ENCODE results near the gene ATP8A1.

DNA sequence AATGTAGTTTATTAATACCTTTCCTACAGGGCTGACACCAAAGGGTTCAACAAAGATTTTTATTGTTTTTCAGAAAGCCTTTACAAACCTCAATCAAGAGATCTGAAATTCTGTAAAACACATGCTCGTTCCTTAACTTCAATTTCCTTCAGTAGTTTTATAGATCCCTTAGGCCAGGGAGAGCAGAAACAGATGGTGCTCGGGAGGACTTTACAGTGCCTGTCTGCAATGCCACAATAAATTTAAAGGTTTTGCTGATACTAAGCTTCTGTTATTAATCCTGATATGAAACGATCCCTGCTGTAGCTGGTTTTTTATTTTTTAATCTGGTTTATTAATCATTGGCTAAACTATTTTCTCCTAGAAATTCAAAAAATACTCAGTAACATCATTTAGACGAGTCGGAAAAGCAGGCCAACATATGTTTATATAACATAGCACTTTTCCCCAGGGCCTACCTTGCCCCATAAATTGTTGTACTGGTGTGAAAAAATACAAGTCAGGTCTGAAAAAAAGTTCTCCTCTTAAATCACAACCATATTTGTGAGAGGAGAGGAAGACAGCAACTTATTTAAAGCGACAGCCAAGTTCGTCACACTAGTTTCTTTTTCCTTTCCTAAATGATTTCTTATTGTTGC is 219.9 kb downstream of the ATP8A1 start:
- TF ChIP-seq CTCF (IDR thresholded peaks at IDR 0.05; ENCODE audit: low read depth, low read length, poor library complexity, severe bottlenecking) (no peak), EZH2phosphoT487 (IDR thresholded peaks at IDR 0.05; ENCODE audit: borderline replicate concordance, low read length) (no peak)
